Nephron progenitor cell (in vitro differentiated cells): ENCODE results near the gene LIX1L.

Source experiments
- DNase-seq: peaks from one replicate; pipeline ENCODE4 v3.0.0; 2021
- H3K27ac Mint-ChIP-seq: 2 replicates; pipeline ENCODE4 v1.8.0; 2021; ENCODE audit warnings: mild to moderate bottlenecking, moderate library complexity, mixed read lengths
- H3K27me3 Mint-ChIP-seq: 2 replicates; pipeline ENCODE4 v1.8.0; 2021; ENCODE audit warnings: mild to moderate bottlenecking, low read depth, mixed read lengths; ENCODE audit not compliant: poor library complexity
- H3K36me3 Mint-ChIP-seq: 2 replicates; pipeline ENCODE4 v1.8.0; 2021; ENCODE audit warnings: low read depth, mixed read lengths
- H3K4me1 Mint-ChIP-seq: 2 replicates; pipeline ENCODE4 v1.8.0; 2021; ENCODE audit warnings: mixed read lengths
- H3K4me3 Mint-ChIP-seq: 2 replicates; pipeline ENCODE4 v1.8.0; 2021; ENCODE audit warnings: mild to moderate bottlenecking, moderate library complexity, mixed read lengths
- H3K9me3 Mint-ChIP-seq: 2 replicates; pipeline ENCODE4 v1.8.0; 2021; ENCODE audit warnings: mild to moderate bottlenecking, moderate library complexity, mixed read lengths
- TF ChIP-seq, protein P1 (sequence below): fragments of 200-600 bp; sonication (generic); IDR thresholded peaks from 2 replicates; pipeline ENCODE4 v1.5.0; 2021; ENCODE audit warnings: antibody characterized with exemption

LIX1L gene

DNA sequence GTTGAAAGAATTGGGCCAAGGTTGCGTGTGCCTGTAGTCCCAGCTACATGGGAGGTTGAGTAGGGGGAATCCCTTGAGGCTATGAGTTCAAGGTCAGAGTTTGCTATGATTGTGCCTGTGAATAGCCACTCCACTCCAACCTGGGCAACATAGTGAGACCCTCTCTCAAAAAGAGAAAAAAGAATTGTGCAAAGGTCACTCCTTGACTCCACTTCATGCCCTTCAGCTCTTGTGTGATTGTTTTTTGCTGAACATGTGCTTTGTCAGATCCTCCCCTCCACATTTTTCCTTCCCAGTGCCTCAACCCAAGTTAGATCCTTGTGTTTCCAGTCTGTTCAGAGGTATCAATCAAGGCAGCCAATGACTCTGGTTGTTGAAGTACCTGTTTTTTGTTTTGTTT is 30.1 kb upstream of the LIX1L start:
- peaks cover 14% of the 10 kb centered on the region for H3K36me3 Mint-ChIP-seq
- H3K27me3 Mint-ChIP-seq = no peaks in the 10 kb centered on the region
- no peak for DNase-seq
- no peaks in the 10 kb centered on the region for H3K9me3 Mint-ChIP-seq
- TF ChIP-seq, protein P1, sequence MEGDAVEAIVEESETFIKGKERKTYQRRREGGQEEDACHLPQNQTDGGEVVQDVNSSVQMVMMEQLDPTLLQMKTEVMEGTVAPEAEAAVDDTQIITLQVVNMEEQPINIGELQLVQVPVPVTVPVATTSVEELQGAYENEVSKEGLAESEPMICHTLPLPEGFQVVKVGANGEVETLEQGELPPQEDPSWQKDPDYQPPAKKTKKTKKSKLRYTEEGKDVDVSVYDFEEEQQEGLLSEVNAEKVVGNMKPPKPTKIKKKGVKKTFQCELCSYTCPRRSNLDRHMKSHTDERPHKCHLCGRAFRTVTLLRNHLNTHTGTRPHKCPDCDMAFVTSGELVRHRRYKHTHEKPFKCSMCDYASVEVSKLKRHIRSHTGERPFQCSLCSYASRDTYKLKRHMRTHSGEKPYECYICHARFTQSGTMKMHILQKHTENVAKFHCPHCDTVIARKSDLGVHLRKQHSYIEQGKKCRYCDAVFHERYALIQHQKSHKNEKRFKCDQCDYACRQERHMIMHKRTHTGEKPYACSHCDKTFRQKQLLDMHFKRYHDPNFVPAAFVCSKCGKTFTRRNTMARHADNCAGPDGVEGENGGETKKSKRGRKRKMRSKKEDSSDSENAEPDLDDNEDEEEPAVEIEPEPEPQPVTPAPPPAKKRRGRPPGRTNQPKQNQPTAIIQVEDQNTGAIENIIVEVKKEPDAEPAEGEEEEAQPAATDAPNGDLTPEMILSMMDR = no peak
- peaks cover 49% of the 10 kb centered on the region for H3K4me1 Mint-ChIP-seq
- H3K4me3 Mint-ChIP-seq = no peak overlapping the region
- H3K27ac Mint-ChIP-seq = peak overlapping the region; percentile 86

DNA sequence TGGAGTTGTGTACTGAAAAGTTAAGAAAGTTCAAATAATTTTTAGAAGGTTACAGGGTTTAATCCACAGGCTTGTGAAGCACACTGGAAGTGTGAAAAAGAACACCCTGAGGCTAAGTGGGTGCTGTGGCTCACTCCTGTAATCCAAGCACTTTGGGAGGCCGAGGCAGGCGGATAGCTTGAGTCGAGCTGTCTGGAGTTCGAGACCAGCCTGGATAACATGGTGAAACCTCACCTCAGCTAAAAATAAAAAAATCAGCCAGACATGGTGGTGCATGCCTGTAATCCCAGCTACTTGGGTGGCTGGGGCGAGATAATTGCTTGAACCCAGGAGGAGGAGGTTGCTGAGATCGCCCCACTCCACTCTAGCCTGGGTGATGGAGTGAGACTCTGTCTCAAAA is 28.7 kb upstream of the LIX1L start:
- TF ChIP-seq, protein P1 = no peak
- peaks cover 46% of the 10 kb centered on the region for H3K4me1 Mint-ChIP-seq
- peaks cover under 1% of the 10 kb centered on the region for H3K36me3 Mint-ChIP-seq

DNA sequence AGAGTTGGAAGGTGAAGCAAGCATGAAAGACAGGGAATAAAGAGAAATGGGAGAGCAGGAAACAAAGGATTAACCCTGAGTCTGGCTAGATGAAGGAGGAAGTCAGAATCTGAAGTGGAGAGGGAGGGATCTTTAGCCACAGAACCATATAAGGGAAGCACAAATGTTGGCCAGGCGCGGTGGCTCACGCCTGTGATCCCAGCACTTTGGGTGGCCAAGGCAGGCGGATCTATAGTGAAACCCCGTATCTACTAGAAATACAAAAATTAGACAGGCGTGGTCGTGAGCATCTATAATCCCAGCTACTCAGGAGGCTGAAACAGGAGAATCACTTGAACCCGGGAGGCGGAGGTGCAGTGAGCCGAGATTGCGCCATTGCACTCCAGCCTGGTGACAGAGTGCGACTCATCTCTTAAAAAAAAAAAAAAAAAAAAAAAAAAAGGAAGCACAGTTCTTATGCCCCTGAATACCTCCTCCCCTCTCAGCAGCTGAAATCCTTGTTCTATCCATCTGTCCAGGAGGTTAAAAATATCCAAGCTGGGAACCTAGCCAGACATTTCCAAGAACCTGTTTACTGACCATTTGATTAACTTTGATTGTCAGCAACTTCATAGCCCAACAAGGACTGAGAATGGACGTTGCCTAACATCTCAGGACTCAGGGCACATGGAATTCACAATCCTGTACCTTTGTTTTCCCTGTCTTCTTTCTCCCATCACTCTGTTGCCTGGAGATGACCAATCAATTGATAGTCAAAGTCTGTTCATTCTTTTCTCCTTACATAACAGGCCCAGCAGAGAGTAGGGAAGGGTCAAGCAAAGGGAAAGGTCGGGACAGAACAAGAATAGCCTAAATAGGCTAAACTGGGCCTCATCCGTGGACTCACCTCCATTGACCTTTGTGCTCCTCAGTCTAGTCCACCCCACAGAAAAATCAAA is 28.0 kb upstream of the LIX1L start:
- TF ChIP-seq, protein P1 = no peak
- H3K27me3 Mint-ChIP-seq = no peaks in the 10 kb centered on the region
- H3K27ac Mint-ChIP-seq = peak overlapping the region; percentile 47
- H3K4me1 Mint-ChIP-seq = peaks cover 44% of the 10 kb centered on the region
- H3K9me3 Mint-ChIP-seq = no peaks in the 10 kb centered on the region
- no peak overlapping the region for H3K4me3 Mint-ChIP-seq
- DNase-seq = no peak
- no peaks in the 10 kb centered on the region for H3K36me3 Mint-ChIP-seq

More for the DNA sequence above, 28.7 kb upstream of the LIX1L start:
- DNase-seq = no peak
- Mint-ChIP-seq H3K27me3 (no peaks in the 10 kb centered on the region), H3K4me3 (no peak overlapping the region), H3K9me3 (no peaks in the 10 kb centered on the region), H3K27ac (no peak overlapping the region)

DNA sequence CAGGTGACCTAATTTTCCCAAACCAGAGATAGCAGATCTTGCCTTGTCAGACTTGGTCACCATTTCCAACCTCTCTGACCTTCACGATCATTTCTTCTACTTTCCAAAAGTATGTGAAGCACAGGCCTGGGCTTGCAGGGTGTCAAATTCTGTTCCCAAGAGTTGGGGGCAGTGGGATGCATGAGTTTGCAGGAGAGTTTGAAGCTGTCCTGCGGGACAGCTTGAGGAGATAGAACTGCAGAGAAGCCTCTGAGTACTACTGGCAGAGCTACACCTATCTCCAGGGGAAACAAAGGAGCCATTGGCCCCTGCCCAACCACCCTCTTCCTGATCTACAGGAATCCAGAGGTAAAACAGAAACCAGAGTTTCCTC is 27.3 kb upstream of the LIX1L start:
- Mint-ChIP-seq H3K4me1 (peaks cover 44% of the 10 kb centered on the region), H3K9me3 (no peaks in the 10 kb centered on the region), H3K36me3 (no peaks in the 10 kb centered on the region), H3K27ac (peak overlapping the region; percentile 47), H3K4me3 (no peak overlapping the region), H3K27me3 (no peaks in the 10 kb centered on the region)
- DNase-seq = no peak
- TF ChIP-seq, protein P1 = no peak

DNA sequence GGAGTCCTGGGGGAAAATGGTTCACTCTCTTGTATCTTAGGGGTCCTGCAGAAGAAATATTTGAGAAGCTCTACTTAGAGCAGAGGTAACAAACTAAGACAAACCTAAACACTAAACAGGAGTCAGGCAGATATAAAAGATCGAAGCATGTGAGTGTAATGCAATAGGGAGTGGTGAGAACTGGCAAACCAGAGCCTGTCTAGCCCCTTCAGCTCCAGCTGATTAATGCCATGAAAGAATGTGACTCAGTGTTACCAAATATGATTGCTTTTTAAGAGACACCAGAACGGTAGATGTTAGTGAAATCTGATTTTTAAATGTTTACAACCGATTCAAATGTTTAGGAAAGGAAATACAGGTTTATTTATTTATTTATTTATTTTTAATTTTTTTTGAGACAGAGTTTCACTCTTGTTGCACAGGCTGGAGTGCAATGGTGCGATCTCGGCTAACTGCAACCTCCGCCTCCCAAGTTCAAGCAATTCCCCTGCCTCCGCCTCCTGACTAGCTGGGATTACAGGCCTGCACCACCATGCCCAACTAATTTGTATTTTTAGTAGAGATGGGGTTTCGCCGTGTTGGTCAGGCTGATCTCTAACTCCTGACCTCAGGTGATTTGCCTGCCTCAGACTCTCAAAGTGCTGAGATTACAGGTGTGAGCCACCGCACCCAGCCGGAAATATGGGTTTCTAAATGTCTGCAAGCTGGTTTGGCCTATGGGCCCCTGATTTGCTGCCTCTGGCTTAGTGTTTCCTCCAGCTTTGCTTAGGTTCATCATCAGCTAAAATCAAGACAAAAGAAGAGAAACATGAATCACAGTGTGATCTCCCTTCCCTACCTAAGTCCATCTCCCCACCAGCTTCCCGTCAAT is 26.4 kb upstream of the LIX1L start:
- no peaks in the 10 kb centered on the region for H3K9me3 Mint-ChIP-seq
- TF ChIP-seq, protein P1 = no peak
- no peak overlapping the region for H3K4me3 Mint-ChIP-seq
- H3K27ac Mint-ChIP-seq = peak overlapping the region; percentile 27
- DNase-seq = no peak
- H3K27me3 Mint-ChIP-seq = no peaks in the 10 kb centered on the region
- peaks cover 44% of the 10 kb centered on the region for H3K4me1 Mint-ChIP-seq
- no peaks in the 10 kb centered on the region for H3K36me3 Mint-ChIP-seq
